Caco-2 (cell line): Measurements from ENCODE around the gene COL8A1. TPM values are rescaled to one million over a fixed set of nuclear protein-coding genes. Genes with fewer than 3 reads are reported as not detected.

ENCODE experiments used
- BruUV-seq: library from RNA; stranded (reverse); fragments of 400-500 nt; replicated peaks from 2 replicates; lab custom pipeline; 2021; lab: Mats Ljungman, UMichigan
- CTCF ChIA-PET: fragments of 300-600 bp; sonication (Branson Sonifier 250); formaldehyde crosslinking; loops from one replicate; lab custom pipeline; 2022; ENCODE audit warnings: antibody characterized with exemption; lab: Charles Lee
- POLR2A ChIA-PET: fragments of 300-600 bp; sonication (Branson Sonifier 250); formaldehyde crosslinking; loops from one replicate; lab custom pipeline; 2022; ENCODE audit warnings: antibody characterized with exemption; lab: Charles Lee
- DNase-seq, 2 experiments: peaks; one replicate each; pipeline versions ENCODE4 v3.0.0 to v3.0.0-alpha.2; 2020 to 2022
- H3K27me3 ChIP-seq: replicated peaks from 2 replicates; pipeline ENCODE4 v1.6.0; 2011; ENCODE audit warnings: low read length; ENCODE audit not compliant: control insufficient read depth, insufficient read depth
- H3K36me3 ChIP-seq: 2 replicates; pipeline ENCODE4 v1.5.1; 2011; ENCODE audit warnings: low read length; ENCODE audit not compliant: control insufficient read depth, insufficient read depth
- H3K4me1 ChIP-seq: fragments of 250-450 bp; sonication (Bioruptor Pico); 2 replicates; pipeline ENCODE4 v1.5.1; 2020; ENCODE audit warnings: mild to moderate bottlenecking
- H3K4me3 ChIP-seq: 2 replicates; pipeline ENCODE4 v1.5.1; 2011; ENCODE audit warnings: low read depth, mild to moderate bottlenecking, control low read depth, low read length
- H3K9me3 ChIP-seq: fragments of 250-450 bp; sonication (Bioruptor Pico); 2 replicates; pipeline ENCODE4 v1.5.1; 2020; ENCODE audit warnings: mild to moderate bottlenecking, moderate library complexity
- H3K27ac Mint-ChIP-seq: one replicate; pipeline ENCODE4 v1.8.0; 2022; ENCODE audit warnings: mixed read lengths; ENCODE audit not compliant: unreplicated experiment
- H3K27me3 Mint-ChIP-seq: one replicate; pipeline ENCODE4 v1.8.0; 2022; ENCODE audit warnings: mixed read lengths; ENCODE audit not compliant: insufficient read depth, unreplicated experiment
- H3K36me3 Mint-ChIP-seq: one replicate; pipeline ENCODE4 v1.8.0; 2022; ENCODE audit warnings: mild to moderate bottlenecking, mixed read lengths; ENCODE audit not compliant: insufficient read depth, unreplicated experiment
- H3K4me1 Mint-ChIP-seq: one replicate; pipeline ENCODE4 v1.8.0; 2022; ENCODE audit warnings: low read depth, mixed read lengths; ENCODE audit not compliant: unreplicated experiment
- H3K4me3 Mint-ChIP-seq: one replicate; pipeline ENCODE4 v1.8.0; 2022; ENCODE audit warnings: mild to moderate bottlenecking, moderate library complexity, mixed read lengths; ENCODE audit not compliant: unreplicated experiment
- H3K9me3 Mint-ChIP-seq: one replicate; pipeline ENCODE4 v1.8.0; 2022; ENCODE audit warnings: mixed read lengths; ENCODE audit not compliant: unreplicated experiment
- intact Hi-C: fragments of 100-400 bp; cut with micrococcal nuclease; formaldehyde crosslinking; loops from one replicate; pipeline ENCODE4 v1.10.0; 2022; ENCODE audit not compliant: unreplicated experiment
- total RNA-seq: library from RNA; stranded (reverse); gene quantifications from 2 replicates; pipeline ENCODE4 v1.2.3, GENCODE V29; 2022
- TF ChIP-seq, protein P1 (sequence below), 2 experiments: fragments of 200-600 bp in 1 of 2; IDR thresholded peaks; 1 replicate in 1 of 2; 2 replicates in 1 of 2; pipeline versions ENCODE4 v1.5.1 to v1.8.0; 2011 to 2022; ENCODE audit warnings: antibody characterized with exemption in 1 of 2, control low read depth in 1 of 2, inconsistent platforms in 1 of 2, low read depth in 1 of 2, low read length in 1 of 2, mild to moderate bottlenecking in 1 of 2, moderate library complexity in 1 of 2; ENCODE audit not compliant: insufficient read depth in 1 of 2, severe bottlenecking in 1 of 2, unreplicated experiment in 1 of 2

The COL8A1 gene
- total RNA-seq, 1 experiment from 2014 or later: not detected

DNA sequence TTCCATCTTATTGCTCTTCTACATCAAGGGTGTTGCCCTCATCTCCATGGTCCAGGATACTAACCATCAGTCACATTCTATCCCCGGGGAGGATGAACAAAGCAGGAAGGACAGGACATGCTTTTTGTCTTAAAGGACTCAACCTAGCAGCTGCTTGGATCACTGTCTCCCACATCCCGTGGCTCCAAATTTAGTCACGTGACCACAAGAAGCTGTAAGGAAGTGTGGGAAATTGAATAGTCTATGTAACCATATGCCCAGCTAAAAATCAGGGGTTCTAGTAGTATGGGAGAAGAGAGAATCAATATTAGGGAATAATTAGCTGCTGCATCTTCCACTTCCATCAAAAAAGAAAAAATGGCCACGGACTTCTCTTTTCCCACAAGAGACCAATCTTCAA, 161.0 kb downstream of the COL8A1 start:
- Mint-ChIP-seq H3K27ac (no peak overlapping the region), H3K9me3 (peaks cover 17% of the 10 kb centered on the region), H3K4me3 (no peak overlapping the region), H3K36me3 (no peaks in the 10 kb centered on the region), H3K4me1 (no peaks in the 10 kb centered on the region), H3K27me3 (no peaks in the 10 kb centered on the region)
- TF ChIP-seq, protein P1, sequence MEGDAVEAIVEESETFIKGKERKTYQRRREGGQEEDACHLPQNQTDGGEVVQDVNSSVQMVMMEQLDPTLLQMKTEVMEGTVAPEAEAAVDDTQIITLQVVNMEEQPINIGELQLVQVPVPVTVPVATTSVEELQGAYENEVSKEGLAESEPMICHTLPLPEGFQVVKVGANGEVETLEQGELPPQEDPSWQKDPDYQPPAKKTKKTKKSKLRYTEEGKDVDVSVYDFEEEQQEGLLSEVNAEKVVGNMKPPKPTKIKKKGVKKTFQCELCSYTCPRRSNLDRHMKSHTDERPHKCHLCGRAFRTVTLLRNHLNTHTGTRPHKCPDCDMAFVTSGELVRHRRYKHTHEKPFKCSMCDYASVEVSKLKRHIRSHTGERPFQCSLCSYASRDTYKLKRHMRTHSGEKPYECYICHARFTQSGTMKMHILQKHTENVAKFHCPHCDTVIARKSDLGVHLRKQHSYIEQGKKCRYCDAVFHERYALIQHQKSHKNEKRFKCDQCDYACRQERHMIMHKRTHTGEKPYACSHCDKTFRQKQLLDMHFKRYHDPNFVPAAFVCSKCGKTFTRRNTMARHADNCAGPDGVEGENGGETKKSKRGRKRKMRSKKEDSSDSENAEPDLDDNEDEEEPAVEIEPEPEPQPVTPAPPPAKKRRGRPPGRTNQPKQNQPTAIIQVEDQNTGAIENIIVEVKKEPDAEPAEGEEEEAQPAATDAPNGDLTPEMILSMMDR (IDR thresholded peaks at IDR 0.05; ENCODE audit: insufficient read depth in 1 of 2, low read depth in 1 of 2, low read length in 1 of 2, severe bottlenecking in 1 of 2, unreplicated experiment in 1 of 2): no peak
- intact Hi-C loops: no loop called here
- no peaks in the 10 kb centered on the region for H3K27me3 ChIP-seq
- no peak overlapping the region for H3K4me3 ChIP-seq
- no peaks in the 10 kb centered on the region; the same call in 1 of the 2 replicates for H3K9me3 ChIP-seq
- POLR2A ChIA-PET: no interaction called here
- DNase-seq: no peak
- no peaks in the 10 kb centered on the region for H3K36me3 ChIP-seq
- CTCF ChIA-PET: no interaction called here
- no peaks in the 10 kb centered on the region for H3K4me1 ChIP-seq
- BruUV-seq: no TSS peak

DNA sequence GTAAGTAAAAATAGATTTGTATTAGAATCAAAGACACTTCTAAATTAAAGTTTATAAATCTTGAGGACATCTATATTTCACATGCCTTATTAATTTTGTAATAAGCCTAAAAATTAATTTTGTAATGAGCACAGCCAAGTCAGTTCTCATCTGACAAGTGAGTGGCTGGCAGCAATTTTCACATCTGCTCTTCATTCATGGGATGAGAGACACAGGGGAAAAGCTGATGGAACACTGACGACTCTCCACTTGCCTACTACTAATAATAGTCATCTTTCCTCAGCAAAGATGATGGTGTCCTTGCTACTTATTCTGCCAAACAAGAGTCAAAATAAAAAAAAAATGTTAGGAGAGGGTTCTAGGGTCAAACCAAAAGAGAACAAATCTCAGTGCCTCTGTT, 164.9 kb downstream of the COL8A1 start:
- no peaks in the 10 kb centered on the region for H3K27me3 ChIP-seq
- Mint-ChIP-seq H3K36me3 (peaks cover 6% of the 10 kb centered on the region), H3K4me3 (no peak overlapping the region), H3K4me1 (no peaks in the 10 kb centered on the region), H3K27ac (no peak overlapping the region), H3K27me3 (no peaks in the 10 kb centered on the region), H3K9me3 (peaks cover 40% of the 10 kb centered on the region)
- H3K36me3 ChIP-seq: no peaks in the 10 kb centered on the region
- peaks cover 15% of the 10 kb centered on the region for H3K9me3 ChIP-seq
- ChIA-PET POLR2A (no interaction called here), CTCF (no interaction called here)
- TF ChIP-seq, protein P1 (IDR thresholded peaks at IDR 0.05; ENCODE audit: insufficient read depth in 1 of 2, low read depth in 1 of 2, low read length in 1 of 2, severe bottlenecking in 1 of 2, unreplicated experiment in 1 of 2): no peak
- no peak overlapping the region for H3K4me3 ChIP-seq
- H3K4me1 ChIP-seq: no peaks in the 10 kb centered on the region
- intact Hi-C loops: no loop called here
- no peak for DNase-seq
- no TSS peak for BruUV-seq

DNA sequence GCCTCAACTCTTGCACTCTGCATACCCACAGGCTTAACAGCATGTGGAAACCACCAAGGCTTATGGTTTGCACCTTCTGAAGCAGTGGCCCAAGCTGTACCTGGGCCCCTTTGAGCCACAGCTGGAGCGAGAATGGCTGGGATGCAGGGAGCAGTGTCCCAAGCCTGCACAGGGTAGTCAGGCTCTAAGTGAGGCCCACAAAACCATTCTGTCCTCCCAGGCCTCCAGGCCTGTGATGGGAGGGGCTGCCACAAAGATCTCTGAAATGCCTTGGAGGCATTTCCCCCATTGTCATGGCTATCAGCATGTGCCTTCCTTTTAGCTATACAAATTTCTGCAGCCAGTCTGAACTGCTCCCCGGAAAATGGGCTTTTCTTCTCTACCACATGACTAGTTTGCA, 166.8 kb downstream of the COL8A1 start:
- no peak overlapping the region for H3K27ac Mint-ChIP-seq
- H3K4me1 ChIP-seq: no peaks in the 10 kb centered on the region
- CTCF ChIA-PET: no interaction called here
- no peak for DNase-seq
- TF ChIP-seq, protein P1 (IDR thresholded peaks at IDR 0.05; ENCODE audit: insufficient read depth in 1 of 2, low read depth in 1 of 2, low read length in 1 of 2, severe bottlenecking in 1 of 2, unreplicated experiment in 1 of 2): no peak
- intact Hi-C loops: no loop called here
- peaks cover 15% of the 10 kb centered on the region for H3K9me3 ChIP-seq
- H3K36me3 Mint-ChIP-seq: peaks cover 6% of the 10 kb centered on the region
- H3K4me1 Mint-ChIP-seq: no peaks in the 10 kb centered on the region
- H3K27me3 Mint-ChIP-seq: no peaks in the 10 kb centered on the region
- POLR2A ChIA-PET: no interaction called here
- H3K9me3 Mint-ChIP-seq: peaks cover 40% of the 10 kb centered on the region
- H3K4me3 ChIP-seq: no peak overlapping the region
- H3K27me3 ChIP-seq: no peaks in the 10 kb centered on the region
- no peak overlapping the region for H3K4me3 Mint-ChIP-seq
- no TSS peak for BruUV-seq
- H3K36me3 ChIP-seq: no peaks in the 10 kb centered on the region
